Measurements from ENCODE around the gene EZR. TPM values are rescaled to one million over a fixed set of nuclear protein-coding genes. Genes with fewer than 3 reads are reported as not detected.

Gene EZR
- total RNA-seq, result 100 to 1,000 TPM; 201 to 515 (median 470) TPM

DNA sequence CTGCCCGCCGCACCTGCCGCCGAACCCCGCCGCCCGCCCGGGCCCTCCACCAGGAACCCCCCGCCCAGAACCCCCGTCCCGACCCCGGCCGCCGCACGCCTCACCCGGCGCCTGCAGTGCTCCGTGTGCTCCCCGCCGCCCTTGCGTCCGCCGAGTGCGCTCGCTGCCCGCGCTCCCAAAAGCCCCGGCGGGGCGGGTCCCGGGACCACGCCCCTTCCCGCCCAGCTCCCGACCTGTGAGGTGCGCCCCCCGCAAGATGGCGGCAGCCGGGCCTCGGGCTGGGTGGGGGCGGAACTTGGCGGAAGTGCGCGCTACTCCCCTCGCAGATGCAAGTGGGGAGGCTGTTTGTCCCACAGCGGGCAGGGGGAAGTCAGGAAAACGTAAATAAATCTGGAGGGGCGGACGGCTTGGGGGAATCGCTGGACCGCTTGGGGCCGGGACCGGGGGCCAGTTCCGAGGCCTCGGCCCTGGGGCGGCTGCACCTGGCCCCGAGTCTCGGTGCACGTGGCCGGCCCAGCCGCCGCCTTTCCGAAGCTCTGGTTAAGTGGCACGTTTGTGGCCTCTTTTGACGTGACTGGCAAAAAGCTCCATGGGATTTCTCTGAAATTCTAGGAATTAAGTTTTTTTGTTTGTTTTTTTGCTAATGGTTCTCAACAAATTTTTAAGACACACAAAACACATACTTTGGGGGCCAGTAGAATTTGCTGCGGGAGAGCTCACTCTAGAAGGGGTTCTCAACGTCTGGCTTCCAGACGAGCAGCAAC is at the start of gene EZR:
Gene EZR, minus strand, starts transcription at position 156 of the 764 bp plus-strand sequence. CDS start 1,275 bp downstream, outside the sequence.
- no peaks in the 10 kb centered on the region for H3K9me3 ChIP-seq
- peak within 1 kb of the TSS; percentile 99 to 100 (median 99) for H3K27ac ChIP-seq
- peaks cover 0 to 23% (median 4%) of the 10 kb centered on the region in 4 donors for H3K4me1 ChIP-seq
- H3K36me3 ChIP-seq, result peaks cover 0 to 10% (median 0%) of the 10 kb centered on the region in 3 donors
- H3K27me3 ChIP-seq, result no peaks in the 10 kb centered on the region
- H3K4me3 ChIP-seq, result peak within 1 kb of the TSS; percentile 75 to 96 (median 86)
- peak; percentile 89 to 95 (median 91) for DNase-seq
- peak; percentile 62 to 77 for TF ChIP-seq POLR2A (IDR thresholded peaks at IDR 0.05)
- TF ChIP-seq, protein P1, sequence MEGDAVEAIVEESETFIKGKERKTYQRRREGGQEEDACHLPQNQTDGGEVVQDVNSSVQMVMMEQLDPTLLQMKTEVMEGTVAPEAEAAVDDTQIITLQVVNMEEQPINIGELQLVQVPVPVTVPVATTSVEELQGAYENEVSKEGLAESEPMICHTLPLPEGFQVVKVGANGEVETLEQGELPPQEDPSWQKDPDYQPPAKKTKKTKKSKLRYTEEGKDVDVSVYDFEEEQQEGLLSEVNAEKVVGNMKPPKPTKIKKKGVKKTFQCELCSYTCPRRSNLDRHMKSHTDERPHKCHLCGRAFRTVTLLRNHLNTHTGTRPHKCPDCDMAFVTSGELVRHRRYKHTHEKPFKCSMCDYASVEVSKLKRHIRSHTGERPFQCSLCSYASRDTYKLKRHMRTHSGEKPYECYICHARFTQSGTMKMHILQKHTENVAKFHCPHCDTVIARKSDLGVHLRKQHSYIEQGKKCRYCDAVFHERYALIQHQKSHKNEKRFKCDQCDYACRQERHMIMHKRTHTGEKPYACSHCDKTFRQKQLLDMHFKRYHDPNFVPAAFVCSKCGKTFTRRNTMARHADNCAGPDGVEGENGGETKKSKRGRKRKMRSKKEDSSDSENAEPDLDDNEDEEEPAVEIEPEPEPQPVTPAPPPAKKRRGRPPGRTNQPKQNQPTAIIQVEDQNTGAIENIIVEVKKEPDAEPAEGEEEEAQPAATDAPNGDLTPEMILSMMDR (IDR thresholded peaks at IDR 0.05), result peak in 2 of 6 experiments; percentile 13 to 16

DNA sequence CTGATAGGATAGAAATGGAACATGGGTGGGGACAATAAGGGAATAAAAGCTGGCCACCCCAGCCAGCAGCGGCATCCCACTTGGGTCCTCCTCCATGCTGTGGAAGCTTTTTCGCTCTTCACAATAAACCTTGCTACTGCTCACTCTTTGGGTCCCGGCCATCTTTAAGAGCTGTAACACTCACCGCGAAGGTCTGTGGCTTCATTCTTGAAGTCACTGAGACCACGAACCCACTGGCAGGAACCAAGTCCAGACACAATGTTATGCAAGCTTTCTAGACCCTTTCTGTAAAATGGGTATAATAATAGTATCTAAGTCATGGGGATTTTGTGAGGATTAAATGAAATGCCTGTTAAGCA is 48.9 kb upstream of the EZR start:
- Histone ChIP-seq H3K27me3 (no peaks in the 10 kb centered on the region), H3K4me3 (no peak overlapping the region), H3K27ac (peak overlapping the region; percentile 93 to 99 (median 95)), H3K9me3 (no peaks in the 10 kb centered on the region), H3K36me3 (no peaks in the 10 kb centered on the region), H3K4me1 (peaks cover 0 to 16% (median 9%) of the 10 kb centered on the region in 4 donors)
- TF ChIP-seq, protein P1 (IDR thresholded peaks at IDR 0.05), result no peak
- peak in 1 of 3 donors; percentile 58 for DNase-seq

DNA sequence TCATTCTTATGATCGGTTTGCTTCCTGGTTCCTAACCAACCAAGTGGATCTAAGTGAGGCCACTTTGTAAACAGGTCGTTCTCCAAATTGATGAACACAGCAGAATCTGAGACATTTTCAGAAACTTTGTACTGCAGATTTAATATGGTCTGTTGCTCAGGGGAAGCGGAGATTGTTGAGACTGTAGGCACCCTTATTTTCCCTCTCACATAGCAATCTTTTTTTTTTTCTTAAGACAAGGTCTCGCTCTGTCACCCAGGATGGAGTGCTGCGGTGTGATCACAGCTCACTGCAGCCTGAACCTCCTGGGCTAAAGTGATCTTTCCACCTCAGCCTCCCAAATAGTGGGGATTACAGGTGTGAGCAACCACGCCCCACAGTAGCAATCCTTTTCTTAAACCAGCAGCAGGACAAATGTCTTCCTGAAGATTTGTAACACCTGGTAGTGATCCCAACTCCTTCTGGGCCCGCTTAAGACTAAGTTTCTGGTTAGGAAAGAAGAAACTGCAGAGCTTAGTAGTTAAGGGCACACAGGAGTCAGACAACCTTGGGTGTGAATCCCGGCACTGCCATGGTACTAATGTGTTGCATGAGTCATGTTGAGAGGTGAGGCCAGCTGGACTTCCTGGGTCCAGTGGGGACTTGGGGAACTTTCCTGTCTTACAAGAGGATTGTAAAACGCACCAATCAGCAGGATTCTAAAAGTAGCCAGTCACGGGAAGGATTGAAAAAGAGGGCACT is 48.4 kb upstream of the EZR start:
- no peak overlapping the region for H3K4me3 ChIP-seq
- H3K36me3 ChIP-seq, result no peaks in the 10 kb centered on the region
- H3K27me3 ChIP-seq, result no peaks in the 10 kb centered on the region
- TF ChIP-seq POLR2A (IDR thresholded peaks at IDR 0.05), result peak in 1 of 2 donors; percentile 67
- TF ChIP-seq, protein P1 (IDR thresholded peaks at IDR 0.05), result peak in 1 of 6 experiments; percentile 13
- H3K4me1 ChIP-seq, result peaks cover 0 to 16% (median 9%) of the 10 kb centered on the region in 4 donors
- peak; percentile 53 to 80 (median 59) for DNase-seq
- H3K27ac ChIP-seq, result peak overlapping the region; percentile 93 to 99 (median 95)
- no peaks in the 10 kb centered on the region for H3K9me3 ChIP-seq

DNA sequence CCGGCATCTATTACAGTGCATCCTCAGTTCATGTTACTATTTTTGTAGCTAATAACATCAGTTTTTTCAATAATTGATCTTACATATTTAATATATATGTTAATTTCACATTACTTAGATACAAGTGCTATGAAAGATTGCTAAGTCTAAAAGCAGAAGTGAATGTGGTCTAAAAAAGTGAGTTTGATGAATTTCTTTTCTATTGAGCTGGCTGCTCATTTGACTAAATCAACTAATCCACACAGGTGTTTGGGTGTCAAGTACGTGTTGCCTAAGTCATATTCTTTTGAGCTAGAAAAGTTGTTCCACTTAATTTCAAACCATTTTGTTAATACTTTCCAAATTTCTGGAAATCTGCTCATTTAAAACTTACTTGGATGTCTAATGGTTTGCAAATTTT is 46.6 kb upstream of the EZR start:
- no peaks in the 10 kb centered on the region for H3K27me3 ChIP-seq
- DNase-seq, result no peak
- no peaks in the 10 kb centered on the region for H3K36me3 ChIP-seq
- TF ChIP-seq, protein P1 (IDR thresholded peaks at IDR 0.05), result no peak
- TF ChIP-seq POLR2A (IDR thresholded peaks at IDR 0.05), result no peak
- peak overlapping the region in 2 of 4 donors; percentile 19 to 95 for H3K27ac ChIP-seq
- H3K4me3 ChIP-seq, result no peak overlapping the region
- H3K9me3 ChIP-seq, result no peaks in the 10 kb centered on the region
- H3K4me1 ChIP-seq, result peaks cover 0 to 16% (median 9%) of the 10 kb centered on the region in 4 donors

DNA sequence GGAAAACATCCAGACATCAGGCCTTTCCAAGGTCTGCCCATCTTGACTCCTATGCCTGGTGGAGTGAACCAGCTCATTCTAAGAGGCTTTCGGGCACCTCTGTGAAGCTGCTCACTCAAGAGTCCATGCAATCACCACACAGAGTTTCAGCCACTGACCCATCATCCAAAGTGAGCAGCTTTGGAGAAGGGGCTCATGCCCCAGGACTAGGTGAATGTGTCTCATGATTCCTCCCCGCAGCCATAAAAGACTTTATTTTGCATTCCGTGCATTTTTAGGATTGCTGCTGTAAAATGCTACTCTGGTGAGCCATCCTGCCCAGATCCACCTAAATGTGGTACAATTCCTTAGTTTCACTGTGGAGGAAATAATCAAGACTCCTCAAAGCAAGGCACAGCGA is 44.5 kb upstream of the EZR start:
- Histone ChIP-seq H3K4me1 (peaks cover 0 to 13% (median 2%) of the 10 kb centered on the region in 4 donors), H3K4me3 (no peak overlapping the region), H3K36me3 (no peaks in the 10 kb centered on the region), H3K27me3 (no peaks in the 10 kb centered on the region), H3K9me3 (no peaks in the 10 kb centered on the region), H3K27ac (no peak overlapping the region)
- no peak for DNase-seq
- TF ChIP-seq, protein P1 (IDR thresholded peaks at IDR 0.05), result no peak
- TF ChIP-seq POLR2A (IDR thresholded peaks at IDR 0.05), result no peak

Data from Peyer's patch (tissue), 4 donors.